A673 (cell line): Measurements from ENCODE around the gene PSMB3. TPM values are rescaled to one million over a fixed set of nuclear protein-coding genes. Genes with fewer than 3 reads are reported as not detected.

ENCODE experiments used
- BruUV-seq: library from RNA; stranded (reverse); fragments of 400-500 nt; replicated peaks from 2 replicates; lab custom pipeline; 2021; lab: Mats Ljungman, UMichigan
- CTCF ChIA-PET: fragments of 300-600 bp; sonication (Branson Sonifier 250); formaldehyde crosslinking; loops from one replicate; lab custom pipeline; 2022; ENCODE audit warnings: antibody characterized with exemption; lab: Charles Lee
- POLR2A ChIA-PET: fragments of 300-600 bp; sonication (Branson Sonifier 250); formaldehyde crosslinking; loops from one replicate; lab custom pipeline; 2022; ENCODE audit warnings: antibody characterized with exemption; ENCODE audit not compliant: low non-redundant PET; lab: Charles Lee
- DNase-seq: peaks from one replicate; pipeline ENCODE4 v3.0.0-alpha.2; 2015; ENCODE audit warnings: low spot score
- H3K27ac ChIP-seq: fragments of 200-600 bp; sonication (generic); 2 replicates; pipeline ENCODE4 v1.5.1; 2016; ENCODE audit warnings: mixed run types, low read depth, mild to moderate bottlenecking, mixed read lengths, antibody characterized with exemption, low read length; ENCODE audit not compliant: poor library complexity, severe bottlenecking
- H3K27me3 ChIP-seq: fragments of 200-600 bp; sonication (generic); replicated peaks from 2 replicates; pipeline ENCODE4 v1.6.1; 2017; ENCODE audit warnings: mixed run types, low read depth, mild to moderate bottlenecking, mixed read lengths, antibody characterized with exemption, low read length; ENCODE audit not compliant: insufficient read depth, poor library complexity
- H3K36me3 ChIP-seq: fragments of 200-600 bp; sonication (generic); 2 replicates; pipeline ENCODE4 v1.6.1; 2016; ENCODE audit warnings: mixed run types, mild to moderate bottlenecking, mixed read lengths, antibody characterized with exemption, low read length; ENCODE audit not compliant: insufficient read depth, poor library complexity, severe bottlenecking
- H3K4me1 ChIP-seq: fragments of 200-600 bp; sonication (generic); 2 replicates; pipeline ENCODE4 v1.6.1; 2017; ENCODE audit warnings: mixed run types, mild to moderate bottlenecking, mixed read lengths, antibody characterized with exemption, low read length; ENCODE audit not compliant: insufficient read depth, poor library complexity, severe bottlenecking
- H3K4me3 ChIP-seq: fragments of 200-600 bp; sonication (generic); 2 replicates; pipeline ENCODE4 v1.5.1; 2016; ENCODE audit warnings: low read depth, mixed run types, mild to moderate bottlenecking, mixed read lengths, low read length; ENCODE audit not compliant: poor library complexity, severe bottlenecking
- H3K9me3 ChIP-seq: fragments of 200-600 bp; sonication (generic); 2 replicates; pipeline ENCODE4 v1.6.1; 2016; ENCODE audit warnings: mixed run types, low read depth, mild to moderate bottlenecking, mixed read lengths, antibody characterized with exemption, low read length; ENCODE audit not compliant: poor library complexity, severe bottlenecking
- CTCF ChIP-seq: fragments of 300-800, 200-600 bp; sonication (generic); conservative IDR thresholded peaks from 2 replicates; pipeline ENCODE4 v1.5.1; 2017; ENCODE audit warnings: low read depth, mild to moderate bottlenecking, antibody characterized with exemption, low read length, moderate library complexity, mixed read lengths
- EZH2 ChIP-seq: fragments of 200-600 bp; sonication (generic); IDR thresholded peaks from 2 replicates; pipeline ENCODE4 v1.6.1; 2017; ENCODE audit warnings: borderline replicate concordance, low read depth, mild to moderate bottlenecking, mixed read lengths, antibody characterized with exemption, low read length; ENCODE audit not compliant: poor library complexity, severe bottlenecking
- intact Hi-C: fragments of 100-400 bp; cut with micrococcal nuclease; formaldehyde crosslinking; loops from one replicate; pipeline ENCODE4 v1.10.0; 2022; ENCODE audit not compliant: unreplicated experiment
- total RNA-seq: library from RNA; stranded (reverse); gene quantifications from 2 replicates; pipeline ENCODE4 v1.2.3, GENCODE V29; 2021

PSMB3 gene
- total RNA-seq, 1 experiment from 2014 or later = 217 TPM

GRCh38 chr17:38791162-38791561, 38.6 kb downstream of the PSMB3 start:
- no peaks in the 10 kb centered on the region for H3K36me3 ChIP-seq
- H3K27ac ChIP-seq = no peak overlapping the region
- POLR2A ChIA-PET = no interaction called here
- H3K4me3 ChIP-seq = no peak overlapping the region
- intact Hi-C loops = no loop called here
- peaks cover 5% of the 10 kb centered on the region for H3K4me1 ChIP-seq
- H3K27me3 ChIP-seq = no peaks in the 10 kb centered on the region
- no peak for DNase-seq
- no peak for TF ChIP-seq EZH2
- TF ChIP-seq CTCF = no peak
- no peaks in the 10 kb centered on the region for H3K9me3 ChIP-seq
- no TSS peak for BruUV-seq
- CTCF ChIA-PET = no interaction called here

- Histone ChIP-seq H3K9me3 (no peaks in the 10 kb centered on the region), H3K27ac (no peak overlapping the region), H3K4me3 (no peak overlapping the region), H3K36me3 (no peaks in the 10 kb centered on the region), H3K4me1 (peaks cover 3% of the 10 kb centered on the region), H3K27me3 (no peaks in the 10 kb centered on the region)
- CTCF ChIA-PET = no interaction called here
- intact Hi-C loops = no loop called here
- no TSS peak for BruUV-seq
- DNase-seq = no peak
- TF ChIP-seq CTCF = no peak
- POLR2A ChIA-PET = no interaction called here
Observed at GRCh38 chr17:38794221-38794620, 41.7 kb downstream of the PSMB3 start.

- no peak overlapping the region for H3K4me3 ChIP-seq
- TF ChIP-seq EZH2 = no peak
- no peak for TF ChIP-seq CTCF
- no peak for DNase-seq
- H3K36me3 ChIP-seq = no peaks in the 10 kb centered on the region
- no peaks in the 10 kb centered on the region for H3K9me3 ChIP-seq
- H3K27ac ChIP-seq = no peak overlapping the region
- ChIA-PET CTCF (no interaction called here), POLR2A (no interaction called here)
- no TSS peak for BruUV-seq
- intact Hi-C loops = no loop called here
- H3K27me3 ChIP-seq = no peaks in the 10 kb centered on the region
- H3K4me1 ChIP-seq = no peaks in the 10 kb centered on the region
Observed at GRCh38 chr17:38796451-38797157, 44.1 kb downstream of the PSMB3 start.
